H1 (cell line): ENCODE results near the gene PLCB1. TPM values are rescaled to one million over a fixed set of nuclear protein-coding genes. Genes with fewer than 3 reads are reported as not detected.

Experiments
- CBX8 ChIP-seq: fragments of 300-800, 300-1000 bp; sonication (generic); IDR thresholded peaks from 2 replicates; pipeline ENCODE4 v1.7.1; 2016; ENCODE audit warnings: low read depth, low read length, borderline replicate concordance
- CTBP2 ChIP-seq: IDR thresholded peaks from 2 replicates; pipeline ENCODE4 v1.7.0; 2011; ENCODE audit warnings: borderline replicate concordance, mild to moderate bottlenecking, moderate library complexity, mixed read lengths, low read length; ENCODE audit not compliant: insufficient read depth, insufficient read length
- GTF2F1 ChIP-seq: IDR thresholded peaks from 2 replicates; pipeline ENCODE4 v1.6.1; 2012; ENCODE audit warnings: low read depth, low read length, improper control_type of control experiment, borderline replicate concordance
- MAFK ChIP-seq: IDR thresholded peaks from 2 replicates; pipeline ENCODE4 v1.6.1; 2012; ENCODE audit warnings: low read depth, mild to moderate bottlenecking, improper control_type of control experiment, low read length
- NANOG ChIP-seq: IDR thresholded peaks from 2 replicates; pipeline ENCODE4 v1.6.1; 2011; ENCODE audit warnings: low read length, low read depth, mild to moderate bottlenecking, inconsistent platforms; ENCODE audit not compliant: insufficient read depth, poor library complexity, severe bottlenecking
- RAD21 ChIP-seq, 2 experiments: IDR thresholded peaks in 1 of 2; conservative IDR thresholded peaks in 1 of 2; 2 replicates each; pipeline ENCODE4 v1.6.1; 2011; ENCODE audit warnings: low read depth in 2 of 2, low read length in 2 of 2, improper control_type of control experiment in 1 of 2, inconsistent platforms in 1 of 2, mild to moderate bottlenecking in 1 of 2, moderate library complexity in 1 of 2
- SAP30 ChIP-seq: fragments of 300-600 bp; sonication (generic); IDR thresholded peaks from 2 replicates; pipeline ENCODE4 v1.7.1; 2012; ENCODE audit warnings: low read length, moderate library complexity, mild to moderate bottlenecking, inconsistent platforms; ENCODE audit not compliant: insufficient read depth, insufficient replicate concordance
- SUZ12 ChIP-seq: fragments of 200-600 bp; sonication (generic); IDR thresholded peaks from 2 replicates; pipeline ENCODE4 v1.6.1; 2012; ENCODE audit warnings: mild to moderate bottlenecking, inconsistent platforms, low read length, moderate library complexity, mixed read lengths
- polyA plus RNA-seq, 7 experiments: library from polyadenylated mRNA; depleted of rRNA in 3 of 7; stranded (reverse) in 5 of 7; unstranded in 2 of 7; fragments of >200 nt in 5 of 7; fragments of 200-250 nt in 2 of 7; gene quantifications; 1 replicate in 5 of 7; 2 replicates in 1 of 7; 4 replicates in 1 of 7; pipeline versions ENCODE4 v1.2.1 to v1.2.3, GENCODE V29; 2011 to 2013; ENCODE audit warnings: missing spikeins in 2 of 7, mixed read lengths in 2 of 7
- total RNA-seq: library from RNA; stranded (reverse); fragmentation: NEBNext Ultra II Directional; extraction: Animal tissue kit (Norgen Biotek cat#: 25700); gene quantifications from 2 replicates; pipeline ENCODE4 v1.2.1, GENCODE V29; 2021
- TF ChIP-seq, protein P1 (sequence below): fragments of 300-600 bp; sonication (generic); IDR thresholded peaks from 2 replicates; pipeline ENCODE4 v1.7.1; 2012; ENCODE audit warnings: low read length, moderate library complexity, mild to moderate bottlenecking, inconsistent platforms; ENCODE audit not compliant: insufficient replicate concordance

The PLCB1 gene
- total and polyA plus RNA-seq, 2 of the 8 experiments (the other 6 are each of a cell fraction or from before 2014, with no cell fraction given), result 2.6 to 9.1 TPM

DNA sequence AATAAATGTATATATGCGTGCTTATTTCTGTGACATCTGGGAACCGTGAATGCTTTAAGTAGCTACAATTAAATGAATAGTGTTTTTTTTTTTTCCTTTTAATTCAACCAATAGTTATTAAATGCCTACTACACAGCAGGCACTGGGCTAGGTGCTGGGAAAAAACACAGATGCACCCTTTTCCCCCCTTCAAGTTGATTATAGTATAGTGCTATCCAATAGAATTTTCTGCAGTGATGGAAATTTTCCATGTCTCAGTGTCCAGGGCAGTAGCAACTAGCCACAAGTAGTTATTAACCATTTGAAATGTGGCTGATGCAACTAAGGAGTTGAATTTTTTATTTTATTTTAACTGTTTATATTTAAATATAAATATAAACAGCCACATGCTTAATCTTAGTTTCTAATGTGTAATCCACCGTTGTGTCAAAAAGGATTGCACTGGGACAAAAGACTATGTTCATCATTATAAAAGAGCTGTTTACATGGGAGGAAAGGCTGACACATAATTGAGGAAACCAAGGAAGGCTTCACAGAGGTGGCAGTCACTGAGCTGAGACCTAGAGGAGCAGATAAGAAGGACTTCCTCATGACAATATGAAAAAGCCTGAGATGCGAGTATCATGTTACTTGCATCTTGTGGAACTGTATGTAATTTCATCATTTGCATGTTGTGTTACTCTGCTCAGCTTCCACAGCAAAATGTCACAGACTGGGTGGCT is 675.6 kb downstream of the PLCB1 start (continued):
- TF ChIP-seq, protein P1, sequence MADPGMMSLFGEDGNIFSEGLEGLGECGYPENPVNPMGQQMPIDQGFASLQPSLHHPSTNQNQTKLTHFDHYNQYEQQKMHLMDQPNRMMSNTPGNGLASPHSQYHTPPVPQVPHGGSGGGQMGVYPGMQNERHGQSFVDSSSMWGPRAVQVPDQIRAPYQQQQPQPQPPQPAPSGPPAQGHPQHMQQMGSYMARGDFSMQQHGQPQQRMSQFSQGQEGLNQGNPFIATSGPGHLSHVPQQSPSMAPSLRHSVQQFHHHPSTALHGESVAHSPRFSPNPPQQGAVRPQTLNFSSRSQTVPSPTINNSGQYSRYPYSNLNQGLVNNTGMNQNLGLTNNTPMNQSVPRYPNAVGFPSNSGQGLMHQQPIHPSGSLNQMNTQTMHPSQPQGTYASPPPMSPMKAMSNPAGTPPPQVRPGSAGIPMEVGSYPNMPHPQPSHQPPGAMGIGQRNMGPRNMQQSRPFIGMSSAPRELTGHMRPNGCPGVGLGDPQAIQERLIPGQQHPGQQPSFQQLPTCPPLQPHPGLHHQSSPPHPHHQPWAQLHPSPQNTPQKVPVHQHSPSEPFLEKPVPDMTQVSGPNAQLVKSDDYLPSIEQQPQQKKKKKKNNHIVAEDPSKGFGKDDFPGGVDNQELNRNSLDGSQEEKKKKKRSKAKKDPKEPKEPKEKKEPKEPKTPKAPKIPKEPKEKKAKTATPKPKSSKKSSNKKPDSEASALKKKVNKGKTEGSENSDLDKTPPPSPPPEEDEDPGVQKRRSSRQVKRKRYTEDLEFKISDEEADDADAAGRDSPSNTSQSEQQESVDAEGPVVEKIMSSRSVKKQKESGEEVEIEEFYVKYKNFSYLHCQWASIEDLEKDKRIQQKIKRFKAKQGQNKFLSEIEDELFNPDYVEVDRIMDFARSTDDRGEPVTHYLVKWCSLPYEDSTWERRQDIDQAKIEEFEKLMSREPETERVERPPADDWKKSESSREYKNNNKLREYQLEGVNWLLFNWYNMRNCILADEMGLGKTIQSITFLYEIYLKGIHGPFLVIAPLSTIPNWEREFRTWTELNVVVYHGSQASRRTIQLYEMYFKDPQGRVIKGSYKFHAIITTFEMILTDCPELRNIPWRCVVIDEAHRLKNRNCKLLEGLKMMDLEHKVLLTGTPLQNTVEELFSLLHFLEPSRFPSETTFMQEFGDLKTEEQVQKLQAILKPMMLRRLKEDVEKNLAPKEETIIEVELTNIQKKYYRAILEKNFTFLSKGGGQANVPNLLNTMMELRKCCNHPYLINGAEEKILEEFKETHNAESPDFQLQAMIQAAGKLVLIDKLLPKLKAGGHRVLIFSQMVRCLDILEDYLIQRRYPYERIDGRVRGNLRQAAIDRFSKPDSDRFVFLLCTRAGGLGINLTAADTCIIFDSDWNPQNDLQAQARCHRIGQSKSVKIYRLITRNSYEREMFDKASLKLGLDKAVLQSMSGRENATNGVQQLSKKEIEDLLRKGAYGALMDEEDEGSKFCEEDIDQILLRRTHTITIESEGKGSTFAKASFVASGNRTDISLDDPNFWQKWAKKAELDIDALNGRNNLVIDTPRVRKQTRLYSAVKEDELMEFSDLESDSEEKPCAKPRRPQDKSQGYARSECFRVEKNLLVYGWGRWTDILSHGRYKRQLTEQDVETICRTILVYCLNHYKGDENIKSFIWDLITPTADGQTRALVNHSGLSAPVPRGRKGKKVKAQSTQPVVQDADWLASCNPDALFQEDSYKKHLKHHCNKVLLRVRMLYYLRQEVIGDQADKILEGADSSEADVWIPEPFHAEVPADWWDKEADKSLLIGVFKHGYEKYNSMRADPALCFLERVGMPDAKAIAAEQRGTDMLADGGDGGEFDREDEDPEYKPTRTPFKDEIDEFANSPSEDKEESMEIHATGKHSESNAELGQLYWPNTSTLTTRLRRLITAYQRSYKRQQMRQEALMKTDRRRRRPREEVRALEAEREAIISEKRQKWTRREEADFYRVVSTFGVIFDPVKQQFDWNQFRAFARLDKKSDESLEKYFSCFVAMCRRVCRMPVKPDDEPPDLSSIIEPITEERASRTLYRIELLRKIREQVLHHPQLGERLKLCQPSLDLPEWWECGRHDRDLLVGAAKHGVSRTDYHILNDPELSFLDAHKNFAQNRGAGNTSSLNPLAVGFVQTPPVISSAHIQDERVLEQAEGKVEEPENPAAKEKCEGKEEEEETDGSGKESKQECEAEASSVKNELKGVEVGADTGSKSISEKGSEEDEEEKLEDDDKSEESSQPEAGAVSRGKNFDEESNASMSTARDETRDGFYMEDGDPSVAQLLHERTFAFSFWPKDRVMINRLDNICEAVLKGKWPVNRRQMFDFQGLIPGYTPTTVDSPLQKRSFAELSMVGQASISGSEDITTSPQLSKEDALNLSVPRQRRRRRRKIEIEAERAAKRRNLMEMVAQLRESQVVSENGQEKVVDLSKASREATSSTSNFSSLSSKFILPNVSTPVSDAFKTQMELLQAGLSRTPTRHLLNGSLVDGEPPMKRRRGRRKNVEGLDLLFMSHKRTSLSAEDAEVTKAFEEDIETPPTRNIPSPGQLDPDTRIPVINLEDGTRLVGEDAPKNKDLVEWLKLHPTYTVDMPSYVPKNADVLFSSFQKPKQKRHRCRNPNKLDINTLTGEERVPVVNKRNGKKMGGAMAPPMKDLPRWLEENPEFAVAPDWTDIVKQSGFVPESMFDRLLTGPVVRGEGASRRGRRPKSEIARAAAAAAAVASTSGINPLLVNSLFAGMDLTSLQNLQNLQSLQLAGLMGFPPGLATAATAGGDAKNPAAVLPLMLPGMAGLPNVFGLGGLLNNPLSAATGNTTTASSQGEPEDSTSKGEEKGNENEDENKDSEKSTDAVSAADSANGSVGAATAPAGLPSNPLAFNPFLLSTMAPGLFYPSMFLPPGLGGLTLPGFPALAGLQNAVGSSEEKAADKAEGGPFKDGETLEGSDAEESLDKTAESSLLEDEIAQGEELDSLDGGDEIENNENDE, result no peak
- TF ChIP-seq CBX8, result no peak
- TF ChIP-seq MAFK, result no peak
- no peak for TF ChIP-seq NANOG
- no peak for TF ChIP-seq SUZ12
- TF ChIP-seq RAD21 (IDR thresholded peaks at IDR 0.05 in 1 of 2, conservative IDR thresholded peaks at IDR 0.05 in 1 of 2; ENCODE audit: low read depth in 2 of 2, low read length in 2 of 2), result no peak
- TF ChIP-seq SAP30, result no peak
- TF ChIP-seq CTBP2, result no peak
- TF ChIP-seq GTF2F1, result no peak
